ENCODE results near the gene SVOPL. TPM values are rescaled to one million over a fixed set of nuclear protein-coding genes. Genes with fewer than 3 reads are reported as not detected.

The SVOPL gene
- total RNA-seq, 1 experiment from 2014 or later, result not detected

GRCh38 chr7:138564365-138564764, 136.8 kb downstream of the SVOPL start:
- POLR2A ChIA-PET, result no interaction called here
- no peak overlapping the region for H3K27ac ChIP-seq (ENCODE audit: low read length)
- no peak for DNase-seq (ENCODE audit: low read depth, low spot score)
- BruUV-seq (replicated peaks), result no TSS peak
- no peaks in the 10 kb centered on the region for H3K4me1 ChIP-seq (ENCODE audit: control insufficient read depth, insufficient read depth, low read length)
- H3K27me3 ChIP-seq (ENCODE audit: control insufficient read depth, insufficient read depth, low read length), result no peaks in the 10 kb centered on the region
- CTCF ChIA-PET, result no interaction called here
- H3K36me3 ChIP-seq (ENCODE audit: control insufficient read depth, insufficient read depth, low read length), result peaks cover 14% of the 10 kb centered on the region
- H3K9me3 ChIP-seq (ENCODE audit: control insufficient read depth, insufficient read depth, low read depth, low read length), result peaks cover 37% of the 10 kb centered on the region
- no peak for ATAC-seq
- TF ChIP-seq CTCF (IDR thresholded peaks at IDR 0.05), result no peak
- no peak for TF ChIP-seq SIN3A (IDR thresholded peaks at IDR 0.05; ENCODE audit: borderline replicate concordance, insufficient read depth, low read depth, low read length)
- TF ChIP-seq TCF7L2 (IDR thresholded peaks at IDR 0.05; ENCODE audit: low read depth, low read length), result no peak
- no peak for TF ChIP-seq POLR2AphosphoS5 (IDR thresholded peaks at IDR 0.05; ENCODE audit: low read depth, low read length)
- TF ChIP-seq REST (IDR thresholded peaks at IDR 0.05; ENCODE audit: insufficient read depth in 1 of 2, low read depth in 2 of 2, low read length in 1 of 2), result no peak
- intact Hi-C loops (cut with micrococcal nuclease; ENCODE audit: unreplicated experiment), result no loop called here
- H3K4me3 ChIP-seq (ENCODE audit: low read depth in 2 of 2, low read length in 2 of 2), result no peak overlapping the region
- in situ Hi-C loops (cut with HindIII; ENCODE audit: low pct_unique_long_range_greater_than_20kb, low sequenced_read_pairs), result no loop called here

GRCh38 chr7:138563808-138564207, 137.4 kb downstream of the SVOPL start:
- Histone ChIP-seq H3K27ac (ENCODE audit: low read length) (no peak overlapping the region), H3K9me3 (ENCODE audit: control insufficient read depth, insufficient read depth, low read depth, low read length) (peaks cover 40% of the 10 kb centered on the region), H3K36me3 (ENCODE audit: control insufficient read depth, insufficient read depth, low read length) (peaks cover 8% of the 10 kb centered on the region), H3K27me3 (ENCODE audit: control insufficient read depth, insufficient read depth, low read length) (no peaks in the 10 kb centered on the region), H3K4me1 (ENCODE audit: control insufficient read depth, insufficient read depth, low read length) (no peaks in the 10 kb centered on the region), H3K4me3 (ENCODE audit: low read depth in 2 of 2, low read length in 2 of 2) (no peak overlapping the region)
- in situ Hi-C loops (cut with HindIII; ENCODE audit: low pct_unique_long_range_greater_than_20kb, low sequenced_read_pairs), result no loop called here
- ChIA-PET POLR2A (no interaction called here), CTCF (no interaction called here)
- DNase-seq (ENCODE audit: low read depth, low spot score) (no peak), ATAC-seq (no peak)
- TF ChIP-seq TCF7L2 (IDR thresholded peaks at IDR 0.05; ENCODE audit: low read depth, low read length) (no peak), SIN3A (IDR thresholded peaks at IDR 0.05; ENCODE audit: borderline replicate concordance, insufficient read depth, low read depth, low read length) (no peak), CTCF (IDR thresholded peaks at IDR 0.05) (no peak), POLR2AphosphoS5 (IDR thresholded peaks at IDR 0.05; ENCODE audit: low read depth, low read length) (no peak), REST (IDR thresholded peaks at IDR 0.05; ENCODE audit: insufficient read depth in 1 of 2, low read depth in 2 of 2, low read length in 1 of 2) (no peak)
- intact Hi-C loops (cut with micrococcal nuclease; ENCODE audit: unreplicated experiment), result no loop called here
- BruUV-seq (replicated peaks), result no TSS peak
